Activated CD8-positive, alpha-beta memory T cell treated with anti-CD3 and anti-CD28 coated beads for 4 hours (primary cell): Measurements from ENCODE around the gene DDT.
"Not testable (repeated sequence)": the region's sequence is repeated elsewhere in the genome, so short reads cannot be mapped to it uniquely, and the experiment has no call there.

ENCODE experiments used
- DNase-seq, 2 donors: peaks; one replicate each; pipeline ENCODE4 v3.0.0-alpha.2; 2020; ENCODE audit warnings: low read depth in 2 of 2

Gene DDT

DNA sequence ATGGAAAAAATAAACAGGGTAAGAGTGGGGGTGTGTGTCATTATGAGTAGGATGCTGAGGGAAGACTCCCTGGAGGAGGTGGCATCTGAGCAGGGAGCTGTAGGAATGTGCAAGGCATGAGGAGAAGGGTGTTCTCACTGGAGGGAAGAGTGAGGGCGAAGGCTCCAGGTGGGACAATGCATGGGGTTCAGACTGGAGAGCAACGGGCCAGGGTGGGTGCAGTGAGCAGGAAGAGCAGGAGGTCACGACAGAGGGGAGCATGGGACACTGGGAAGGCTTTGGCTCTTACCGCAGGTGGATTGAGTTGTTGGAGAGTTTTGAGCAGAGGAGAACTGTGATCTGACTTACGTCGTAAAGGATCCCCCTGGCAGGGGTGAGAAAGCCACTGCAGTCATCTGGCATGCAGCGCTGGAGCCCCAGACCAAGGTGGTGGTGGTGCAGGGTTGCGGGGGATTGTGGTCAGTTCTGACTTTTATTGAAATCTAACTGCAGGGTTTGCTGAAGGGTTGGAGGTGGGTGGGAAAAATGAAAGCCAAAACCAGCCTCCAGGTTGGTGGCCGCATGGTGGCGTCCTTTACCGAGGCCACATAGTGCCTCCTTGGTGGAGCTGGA, 21.3 kb downstream of the DDT start:
- DNase-seq: not testable (repeated sequence)

DNA sequence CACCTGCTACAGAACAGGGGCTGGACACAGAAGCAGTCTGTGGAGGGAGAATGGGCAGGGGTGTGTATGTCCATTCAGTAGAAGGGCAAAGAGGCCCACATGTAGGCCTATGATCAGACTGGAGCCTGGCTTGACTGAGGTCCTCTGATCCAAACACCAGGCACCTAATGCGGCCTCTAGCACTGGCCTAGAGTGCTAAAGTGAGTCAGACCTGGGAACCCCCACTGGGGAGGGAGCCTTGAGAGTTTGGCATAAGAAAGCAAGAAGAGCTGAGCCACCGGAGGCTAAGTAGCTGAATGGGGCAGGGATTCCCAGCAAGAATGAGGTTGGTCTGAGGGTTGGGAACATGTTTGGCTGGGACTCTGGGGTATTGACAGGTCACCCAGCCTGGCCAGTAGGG, 22.9 kb downstream of the DDT start:
- DNase-seq: not testable (repeated sequence)

DNA sequence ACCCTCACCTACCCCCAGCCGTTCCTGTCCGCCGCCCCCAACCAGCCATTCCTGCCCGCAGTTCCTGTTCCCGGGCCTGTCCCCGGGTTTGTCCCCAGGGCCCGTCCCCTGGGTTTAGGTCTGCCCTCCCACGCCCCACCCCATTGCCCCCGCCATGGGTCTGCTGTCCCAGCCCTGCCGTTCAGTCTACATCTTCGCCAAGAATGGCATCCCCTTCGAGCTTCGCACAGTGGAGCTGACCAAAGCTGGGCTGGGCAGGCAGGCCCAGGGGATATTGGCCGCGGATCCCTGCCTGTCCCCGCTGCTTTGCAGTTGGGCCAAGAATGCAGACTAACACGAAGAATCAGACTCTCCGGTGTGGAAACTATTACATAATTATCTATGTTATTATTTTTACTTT, 24.5 kb downstream of the DDT start:
- DNase-seq: not testable (repeated sequence)

DNA sequence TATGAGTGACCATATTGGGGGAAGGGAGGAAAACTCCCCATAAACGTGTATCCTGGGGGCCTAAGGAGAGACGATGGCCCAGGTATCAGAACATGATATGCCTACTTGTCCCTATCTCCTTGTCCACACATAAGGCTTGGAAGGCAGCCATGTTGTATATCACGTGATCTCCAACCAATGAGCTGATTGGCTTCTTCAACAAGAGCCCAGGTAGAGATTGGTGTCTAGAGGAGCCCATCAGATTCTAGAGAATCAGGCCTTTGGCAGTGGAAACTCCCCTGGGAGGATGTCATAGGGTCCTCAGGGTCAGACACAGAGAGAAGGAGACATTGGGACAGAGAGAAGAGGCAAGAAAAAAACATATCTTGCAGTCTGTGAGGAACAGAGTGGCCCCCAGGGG, 26.9 kb downstream of the DDT start:
- not testable (repeated sequence) for DNase-seq

DNA sequence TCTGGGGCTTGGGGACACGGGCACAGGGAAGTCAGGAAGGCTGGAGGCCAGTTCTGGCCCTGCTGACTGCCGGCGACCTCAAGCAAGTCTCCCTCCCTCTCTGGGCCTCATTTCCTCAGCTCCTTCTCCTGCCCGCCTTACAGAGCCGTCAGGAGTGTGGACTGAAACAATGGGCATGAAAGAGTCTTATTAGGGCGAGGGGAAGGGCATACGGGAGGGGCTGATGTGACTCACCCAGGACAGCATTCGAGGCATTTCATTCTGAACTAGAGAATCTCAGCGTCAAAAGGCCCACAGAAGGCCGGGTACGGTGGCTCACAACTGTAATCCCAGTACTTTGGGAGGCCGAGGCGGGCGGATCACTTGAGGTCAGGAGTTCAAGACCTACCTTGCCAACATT, 34.1 kb downstream of the DDT start:
- not testable (repeated sequence) for DNase-seq

DNA sequence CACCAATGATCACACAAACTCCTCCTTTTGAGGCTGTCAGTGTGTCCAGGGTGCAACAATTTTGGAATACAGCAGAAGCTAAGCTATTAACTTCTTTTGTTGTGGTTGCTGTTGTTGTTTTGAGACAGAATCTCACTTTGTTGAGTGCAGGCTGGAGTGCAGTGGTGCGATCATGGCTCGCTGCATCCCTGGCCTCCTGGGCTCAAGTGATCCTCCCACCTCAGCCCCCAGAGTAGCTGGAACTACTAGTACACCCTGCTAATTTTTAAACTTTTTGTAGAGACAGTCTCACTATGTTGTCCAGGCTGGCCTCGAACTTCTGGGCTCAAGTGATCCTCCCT, 35.3 kb downstream of the DDT start:
- no peak for DNase-seq

DNA sequence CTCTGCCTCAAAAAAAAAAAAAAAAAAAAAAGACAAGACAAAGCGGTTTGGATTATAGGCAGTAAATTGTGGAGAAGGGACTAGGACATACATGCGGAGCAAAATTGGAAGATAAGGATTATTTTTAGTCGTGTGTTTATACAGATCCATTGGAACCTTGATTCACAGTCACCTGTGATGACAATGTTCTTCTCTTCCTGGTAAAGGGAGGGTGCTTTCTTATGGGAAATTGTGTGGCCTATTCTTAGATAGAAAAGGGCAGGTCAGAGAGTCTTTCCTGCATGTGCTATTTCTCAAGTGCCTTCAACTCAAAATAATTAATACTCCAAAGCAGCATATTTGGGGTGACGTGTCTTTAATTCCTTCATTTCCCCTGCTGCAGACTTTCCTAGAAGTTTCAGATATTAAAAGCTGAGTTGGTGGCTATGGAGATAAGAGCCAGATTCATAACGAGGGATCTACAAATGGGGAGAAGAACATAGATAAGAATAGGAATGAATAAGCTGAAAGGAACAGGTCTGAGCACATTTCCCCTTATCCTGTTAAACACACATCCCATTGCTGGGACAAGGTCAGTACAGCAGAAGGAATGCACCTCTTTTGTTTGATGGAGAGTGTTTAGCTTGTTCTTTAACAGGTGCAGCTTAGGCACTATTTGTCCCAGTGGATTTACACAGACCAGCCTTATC, 35.8 kb downstream of the DDT start:
- DNase-seq: no peak

DNA sequence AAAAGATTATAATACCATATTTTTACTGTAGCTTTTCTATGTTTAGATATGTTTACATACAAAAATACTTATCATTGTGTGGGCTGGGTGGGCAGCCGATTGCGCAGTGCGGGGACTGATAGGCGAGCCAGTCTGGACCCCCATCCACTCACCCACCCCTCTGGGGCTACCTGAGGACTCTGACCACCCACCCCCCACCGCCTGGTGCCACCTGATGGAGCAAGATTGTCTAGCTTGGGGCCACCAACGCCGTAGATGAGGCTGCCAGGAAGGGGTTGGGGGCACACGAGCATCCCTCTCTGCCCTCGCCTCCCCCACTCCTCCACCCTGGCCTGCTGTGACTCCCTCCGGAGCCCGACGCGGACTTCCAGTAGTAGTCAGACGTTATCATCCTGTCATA, 47.7 kb downstream of the DDT start:
- DNase-seq: no peak

DNA sequence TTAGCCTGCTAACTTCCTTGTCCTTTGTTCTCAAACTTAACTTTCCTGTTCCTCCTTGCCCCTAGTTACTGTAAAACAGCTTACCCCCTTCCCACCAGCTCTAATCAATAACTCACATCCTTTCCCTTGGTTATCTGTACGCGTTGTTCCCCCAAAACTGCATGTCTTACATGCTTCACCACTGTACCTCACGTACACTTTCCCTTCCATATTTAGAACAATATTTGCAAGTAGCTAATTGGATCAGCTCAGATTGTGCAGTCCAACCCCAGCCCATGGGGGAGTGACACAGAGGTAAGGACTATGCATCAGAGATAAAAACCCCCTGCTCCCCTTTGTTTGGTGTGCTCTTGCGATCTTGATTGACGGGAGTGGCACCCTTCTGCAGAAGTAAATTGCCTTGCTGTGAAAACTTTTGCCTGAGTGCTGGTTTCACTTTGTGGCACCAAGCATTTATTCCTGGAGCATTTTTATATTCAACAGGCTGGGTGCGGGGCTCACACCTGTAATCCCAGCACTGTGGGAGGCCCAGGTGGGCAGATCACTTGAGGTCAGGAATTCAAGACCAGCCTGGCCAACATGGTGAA, 49.1 kb downstream of the DDT start:
- no peak for DNase-seq

DNA sequence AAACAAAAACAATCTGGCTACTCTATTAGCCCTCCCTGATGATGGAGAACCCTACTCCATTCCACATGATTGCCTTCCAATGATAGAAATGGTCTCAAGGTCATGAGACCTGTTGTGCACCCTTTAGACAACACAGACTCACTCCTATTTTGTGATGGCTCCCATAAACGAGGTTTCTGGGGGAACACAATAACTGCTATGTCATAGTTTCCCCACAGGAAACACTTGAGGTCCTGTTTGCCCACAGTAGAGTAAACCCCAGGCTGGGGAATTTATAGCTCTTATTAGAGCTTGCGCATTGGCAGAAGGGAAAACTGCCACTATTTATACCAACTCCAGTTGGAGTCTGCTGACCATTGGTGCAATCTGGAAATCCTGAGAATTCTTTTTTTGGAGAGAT, 51.3 kb downstream of the DDT start:
- DNase-seq: no peak

DNA sequence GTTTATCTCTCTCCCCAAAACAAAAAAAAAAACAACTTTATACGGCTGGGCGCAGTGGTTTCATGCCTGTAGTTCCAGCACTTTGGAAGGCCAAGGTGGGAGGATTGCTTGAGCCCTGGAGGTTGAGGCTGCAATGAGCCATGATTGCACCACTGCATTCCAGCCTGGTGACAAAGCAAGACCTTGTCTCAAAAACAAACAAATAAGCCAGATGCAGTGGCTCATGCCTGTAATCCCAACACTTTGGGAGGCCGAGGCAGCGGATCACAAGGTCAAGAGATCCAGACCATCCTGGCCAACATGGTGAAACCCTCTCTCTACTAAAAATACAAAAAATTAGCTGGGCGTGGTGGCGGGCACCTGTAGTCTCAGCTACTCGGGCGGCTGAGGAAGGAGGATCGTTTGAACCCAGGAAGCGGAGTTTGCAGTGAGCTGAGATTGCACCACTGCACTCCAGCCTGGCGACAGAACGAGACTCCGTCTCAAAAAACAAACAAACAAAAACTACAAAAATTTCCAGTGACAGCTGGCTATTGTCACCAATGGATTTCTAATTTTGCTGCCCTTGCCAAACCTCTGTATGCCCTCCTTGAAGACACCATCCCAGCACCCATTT, 52.5 kb downstream of the DDT start:
- not testable (repeated sequence) for DNase-seq
